ENCODE results near the gene RERE. TPM values are rescaled to one million over a fixed set of nuclear protein-coding genes. Genes with fewer than 3 reads are reported as not detected.
"Not testable (repeated sequence)": the region's sequence is repeated elsewhere in the genome, so short reads cannot be mapped to it uniquely, and the experiment has no call there.

Gene RERE
- total and polyA plus RNA-seq, 11 donors, result 53.5 to 236 (median 121) TPM

GRCh38 chr1:8619419-8619818 is 198.0 kb downstream of the RERE start:
- ATAC-seq; H3K27ac ChIP-seq; H3K4me3 ChIP-seq; H3K9me3 ChIP-seq; intact Hi-C loops (cut with DNase I); DNase-seq; H3K27me3 ChIP-seq; H3K36me3 ChIP-seq: not testable (repeated sequence)
- H3K4me1 ChIP-seq, result peaks cover 0 to 21% (median 4%) of the 10 kb centered on the region in 12 donors
- 65 to 72% (median 67%) methylated on average over 2 of the region's 2 CpGs for WGBS, 4 donors

DNA sequence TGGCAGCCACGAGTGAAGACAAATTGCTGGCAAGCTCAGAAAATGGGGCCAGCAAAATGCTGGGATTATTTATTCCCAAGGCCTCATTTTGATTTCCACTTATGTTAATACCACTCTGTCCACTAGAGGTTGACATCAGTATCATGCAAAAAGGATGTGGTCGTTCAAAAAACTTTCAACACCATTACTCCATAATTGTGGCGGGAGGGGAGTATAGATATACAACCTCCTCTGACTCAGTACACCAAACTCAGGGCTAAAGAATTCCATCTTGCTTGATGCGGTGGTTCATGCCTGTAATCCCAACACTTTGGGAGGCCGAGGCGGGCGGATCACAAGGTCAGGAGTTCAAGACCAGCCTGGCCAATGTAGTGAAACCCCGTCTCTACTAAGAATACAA is 200.6 kb downstream of the RERE start:
- peaks cover 0 to 12% (median 4%) of the 10 kb centered on the region in 12 donors for H3K4me1 ChIP-seq
- H3K36me3 ChIP-seq; DNase-seq; H3K9me3 ChIP-seq; H3K27me3 ChIP-seq; intact Hi-C loops (cut with DNase I); H3K4me3 ChIP-seq; ATAC-seq; H3K27ac ChIP-seq: not testable (repeated sequence)
- 89 to 94% (median 90%) methylated on average over 8 of the region's 8 CpGs for WGBS, 4 donors

DNA sequence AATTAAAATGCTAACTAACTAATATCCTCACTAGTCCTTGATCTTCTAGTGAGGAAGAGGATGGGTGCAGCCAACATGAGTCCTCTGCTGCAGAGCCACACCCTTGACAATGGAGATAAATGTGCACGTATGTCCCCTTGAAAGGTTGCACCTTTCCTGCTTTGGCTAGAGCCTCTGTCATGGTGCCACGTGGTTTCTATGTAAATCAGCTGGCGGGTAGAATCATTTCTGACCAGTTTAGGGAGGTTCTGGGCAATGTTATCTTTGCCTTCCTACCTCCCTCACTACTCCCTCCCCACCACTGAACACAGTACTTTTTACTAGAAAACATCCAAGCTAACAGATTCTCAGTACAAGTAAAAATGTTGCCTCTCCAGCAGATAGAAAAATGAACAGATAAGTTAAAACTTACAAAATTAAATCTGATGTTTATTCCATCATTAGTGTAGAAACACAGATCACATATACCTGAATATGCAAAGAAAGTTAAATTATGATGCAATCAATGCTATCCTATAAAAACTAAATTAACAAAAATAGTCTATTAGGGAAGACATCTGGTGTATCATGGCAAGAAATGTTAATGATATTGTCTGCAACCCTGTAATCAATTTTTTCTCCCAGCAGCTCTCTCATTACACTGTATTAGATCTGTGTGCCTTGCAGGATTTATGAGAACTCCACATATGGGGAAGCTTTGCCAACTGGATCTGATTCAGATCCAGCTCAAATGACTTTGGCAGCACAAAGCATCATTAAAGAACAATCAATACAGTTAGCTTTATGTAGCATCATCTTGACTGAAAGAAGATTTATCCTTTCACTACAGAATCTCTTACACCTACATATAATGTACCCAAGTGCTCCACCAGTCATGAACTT is 205.6 kb downstream of the RERE start:
- H3K36me3 ChIP-seq; intact Hi-C loops (cut with DNase I); H3K4me3 ChIP-seq; H3K27ac ChIP-seq; DNase-seq; H3K9me3 ChIP-seq; H3K4me1 ChIP-seq; H3K27me3 ChIP-seq; ATAC-seq: not testable (repeated sequence)
- 42 to 68% (median 47%) methylated on average over 3 of the region's 3 CpGs for WGBS, 4 donors

GRCh38 chr1:8607906-8608305 is 209.5 kb downstream of the RERE start:
- Histone ChIP-seq H3K27me3 (no peaks in the 10 kb centered on the region), H3K36me3 (no peaks in the 10 kb centered on the region), H3K27ac (no peak overlapping the region), H3K9me3 (no peaks in the 10 kb centered on the region), H3K4me1 (peaks cover 0 to 14% (median 4%) of the 10 kb centered on the region in 12 donors), H3K4me3 (no peak overlapping the region)
- TF ChIP-seq CTCF (IDR thresholded peaks at IDR 0.05), result no peak
- no peak for TF ChIP-seq POLR2A (IDR thresholded peaks at IDR 0.05)
- DNase-seq (no peak), ATAC-seq (no peak)
- intact Hi-C loops (cut with DNase I), result no loop called here
- WGBS, 4 donors, result 93 to 98% (median 94%) methylated on average over 5 of the region's 5 CpGs

DNA sequence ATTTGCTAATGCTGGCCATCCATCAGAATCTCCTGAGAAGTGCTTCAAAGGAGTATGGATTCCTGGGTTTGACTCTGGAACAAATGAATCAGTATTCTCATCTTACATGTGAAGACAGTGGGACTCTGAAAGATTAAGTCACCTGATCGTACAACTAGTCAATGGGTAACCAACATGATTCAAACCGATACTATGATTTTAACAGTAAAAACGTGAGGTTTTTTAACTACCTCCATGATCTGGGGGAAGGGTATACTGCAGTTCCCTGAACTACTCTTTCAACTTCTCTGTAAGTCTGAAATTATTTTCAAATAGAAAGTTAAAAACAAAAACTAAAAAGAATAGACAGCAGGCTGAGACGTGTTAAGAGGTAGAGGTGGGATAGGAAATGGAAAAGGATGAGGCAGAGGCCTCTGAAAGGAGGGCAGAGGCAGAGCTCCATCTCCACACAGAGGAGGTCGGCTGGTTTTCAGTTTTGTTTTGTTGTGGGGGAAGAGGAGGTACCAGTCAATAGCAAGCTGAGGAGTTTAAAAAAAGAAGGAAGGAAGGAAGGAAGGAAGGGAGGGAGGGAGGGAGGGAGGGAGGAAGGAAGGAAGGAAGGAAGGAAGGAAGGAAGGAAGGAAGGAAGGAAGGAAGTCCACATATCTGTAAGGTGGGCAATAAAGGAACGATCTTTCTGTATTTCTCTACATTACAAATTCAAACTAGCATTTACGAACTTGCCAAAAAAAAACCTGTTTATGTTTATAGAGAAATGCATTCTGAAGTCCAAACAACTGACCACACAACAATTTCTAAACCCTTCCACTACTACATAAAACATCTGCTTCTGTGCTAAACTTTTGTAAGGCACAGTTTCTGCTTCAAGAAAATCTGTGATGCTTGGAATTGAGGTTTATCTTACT is 213.1 kb downstream of the RERE start:
- intact Hi-C loops (cut with DNase I), result no loop called here
- H3K4me3 ChIP-seq, result no peak overlapping the region
- H3K4me1 ChIP-seq, result peaks cover 0 to 30% (median 13%) of the 10 kb centered on the region in 12 donors
- H3K9me3 ChIP-seq, result no peaks in the 10 kb centered on the region
- TF ChIP-seq CTCF (IDR thresholded peaks at IDR 0.05) (no peak), POLR2A (IDR thresholded peaks at IDR 0.05) (no peak)
- ATAC-seq (no peak), DNase-seq (no peak)
- no peaks in the 10 kb centered on the region for H3K27me3 ChIP-seq
- WGBS, 4 donors, result 66 to 76% (median 71%) methylated on average over 7 of the region's 7 CpGs
- H3K36me3 ChIP-seq, result no peaks in the 10 kb centered on the region
- H3K27ac ChIP-seq, result peak overlapping the region in 1 of 12 donors; percentile 55

Measured in heart left ventricle (tissue), 16 donors.